ENCODE results near the gene TCAP.

The TCAP gene

DNA sequence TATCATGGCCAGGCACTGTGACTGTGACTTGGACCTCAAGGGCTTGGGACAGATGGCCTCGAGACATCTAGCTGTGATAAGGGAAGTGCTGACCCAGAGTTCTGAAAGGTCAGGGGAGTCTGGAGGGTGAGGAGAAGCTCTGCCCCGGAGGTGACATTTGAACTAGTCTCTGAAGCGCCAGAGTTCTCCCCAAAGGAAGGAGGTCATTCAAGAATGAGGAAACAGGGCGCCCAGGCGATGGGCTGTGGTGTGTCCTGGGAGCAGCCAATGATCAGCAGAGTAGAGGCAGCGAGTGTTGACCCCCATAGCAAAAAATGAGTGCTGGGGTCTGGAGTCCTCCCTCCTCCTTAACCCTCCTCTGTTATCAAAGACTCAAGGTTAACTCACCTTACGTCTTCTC, 23.3 kb upstream of the TCAP start:
- DNase-seq (ENCODE audit: extremely low read depth, low read depth), result no peak
- H3K4me3 ChIP-seq (replicated peaks; ENCODE audit: low read depth, low read length), result no peak overlapping the region
- TF ChIP-seq, protein P1, sequence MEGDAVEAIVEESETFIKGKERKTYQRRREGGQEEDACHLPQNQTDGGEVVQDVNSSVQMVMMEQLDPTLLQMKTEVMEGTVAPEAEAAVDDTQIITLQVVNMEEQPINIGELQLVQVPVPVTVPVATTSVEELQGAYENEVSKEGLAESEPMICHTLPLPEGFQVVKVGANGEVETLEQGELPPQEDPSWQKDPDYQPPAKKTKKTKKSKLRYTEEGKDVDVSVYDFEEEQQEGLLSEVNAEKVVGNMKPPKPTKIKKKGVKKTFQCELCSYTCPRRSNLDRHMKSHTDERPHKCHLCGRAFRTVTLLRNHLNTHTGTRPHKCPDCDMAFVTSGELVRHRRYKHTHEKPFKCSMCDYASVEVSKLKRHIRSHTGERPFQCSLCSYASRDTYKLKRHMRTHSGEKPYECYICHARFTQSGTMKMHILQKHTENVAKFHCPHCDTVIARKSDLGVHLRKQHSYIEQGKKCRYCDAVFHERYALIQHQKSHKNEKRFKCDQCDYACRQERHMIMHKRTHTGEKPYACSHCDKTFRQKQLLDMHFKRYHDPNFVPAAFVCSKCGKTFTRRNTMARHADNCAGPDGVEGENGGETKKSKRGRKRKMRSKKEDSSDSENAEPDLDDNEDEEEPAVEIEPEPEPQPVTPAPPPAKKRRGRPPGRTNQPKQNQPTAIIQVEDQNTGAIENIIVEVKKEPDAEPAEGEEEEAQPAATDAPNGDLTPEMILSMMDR (IDR thresholded peaks at IDR 0.05; ENCODE audit: low read depth, low read length, missing control alignments), result no peak

DNA sequence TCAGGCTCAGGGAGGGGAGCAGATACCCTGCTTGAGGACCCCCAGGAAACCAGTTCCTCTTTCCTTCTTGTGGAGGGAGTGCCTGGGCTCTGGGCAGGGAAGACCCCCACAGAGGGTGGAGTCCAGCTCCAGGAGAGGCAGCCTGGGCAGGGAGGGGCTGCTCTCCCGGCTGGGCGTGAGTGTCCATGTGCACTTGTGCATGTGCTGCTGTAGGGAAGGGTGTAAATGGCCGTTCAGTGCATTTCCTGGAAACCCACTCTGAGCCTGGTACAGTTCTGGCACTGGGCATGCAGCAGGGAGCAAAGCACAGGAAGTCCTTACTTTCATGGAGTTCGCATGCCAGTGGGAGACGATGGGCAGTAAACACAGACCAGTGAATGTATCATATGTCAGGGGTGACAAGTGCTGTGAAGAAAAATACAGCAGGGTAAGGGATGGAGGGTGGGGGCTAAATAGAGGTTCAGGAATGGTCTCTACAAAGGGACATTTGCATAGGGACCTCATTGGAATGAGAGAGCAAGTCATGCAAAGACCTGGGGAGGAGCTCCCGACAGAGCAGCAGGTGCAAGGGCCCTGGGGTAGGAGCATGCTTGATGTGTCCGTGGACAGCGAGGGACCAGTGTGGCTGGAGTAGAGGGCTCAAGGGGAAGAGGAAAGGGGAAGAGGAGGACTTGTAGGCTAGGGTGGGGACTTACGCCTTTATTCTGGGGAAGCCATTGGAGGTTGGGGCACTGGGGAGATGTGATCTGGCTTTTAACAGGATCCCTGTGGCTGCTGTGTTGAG, 22.7 kb upstream of the TCAP start:
- TF ChIP-seq, protein P1 (IDR thresholded peaks at IDR 0.05; ENCODE audit: low read depth, low read length, missing control alignments), result no peak
- no peak for DNase-seq (ENCODE audit: extremely low read depth, low read depth)
- no peak overlapping the region for H3K4me3 ChIP-seq (replicated peaks; ENCODE audit: low read depth, low read length)

DNA sequence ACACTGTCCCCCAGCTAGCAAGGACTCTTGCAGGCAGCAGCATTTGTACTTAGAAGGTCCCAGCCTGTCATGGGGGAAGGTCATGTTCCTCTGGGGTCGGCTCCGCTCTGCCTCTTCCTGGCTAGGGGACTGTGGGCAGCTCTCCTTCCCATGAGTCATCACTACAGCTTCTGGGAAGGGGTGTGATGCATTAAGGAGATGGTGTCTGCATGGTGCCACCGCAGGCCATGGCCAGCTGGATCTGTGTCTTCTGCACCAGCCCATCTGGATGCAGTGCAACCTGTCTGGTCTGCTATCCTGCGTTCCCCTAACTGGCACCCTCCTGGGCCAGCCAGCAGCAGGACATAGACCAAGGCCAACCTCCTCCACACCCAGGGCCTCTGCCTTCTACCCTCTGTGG, 21.9 kb upstream of the TCAP start:
- no peak overlapping the region for H3K4me3 ChIP-seq (replicated peaks; ENCODE audit: low read depth, low read length)
- TF ChIP-seq, protein P1 (IDR thresholded peaks at IDR 0.05; ENCODE audit: low read depth, low read length, missing control alignments), result no peak
- DNase-seq (ENCODE audit: extremely low read depth, low read depth), result no peak

DNA sequence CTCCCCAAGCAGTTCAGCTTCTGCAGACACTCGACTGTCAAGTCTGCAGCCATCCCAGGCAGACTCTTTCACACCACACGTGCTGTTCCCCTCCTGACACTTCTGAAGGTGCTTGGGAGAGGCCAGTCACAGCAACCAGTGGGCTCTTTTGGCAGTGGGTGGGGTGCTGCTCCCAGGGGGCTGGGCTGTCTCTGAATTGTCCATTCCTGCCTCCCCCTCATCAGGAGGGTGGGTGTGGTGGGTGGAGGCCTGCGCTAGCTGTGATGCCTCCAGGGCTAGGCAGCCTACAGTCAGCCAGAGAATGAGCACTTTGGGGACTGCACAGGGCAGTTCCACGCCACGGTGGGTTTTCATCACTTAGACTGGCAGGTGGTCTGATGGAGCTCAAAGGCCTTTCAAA, 17.9 kb upstream of the TCAP start:
- no peak for DNase-seq (ENCODE audit: extremely low read depth, low read depth)
- H3K4me3 ChIP-seq (replicated peaks; ENCODE audit: low read depth, low read length), result no peak overlapping the region
- TF ChIP-seq, protein P1 (IDR thresholded peaks at IDR 0.05; ENCODE audit: low read depth, low read length, missing control alignments), result no peak

DNA sequence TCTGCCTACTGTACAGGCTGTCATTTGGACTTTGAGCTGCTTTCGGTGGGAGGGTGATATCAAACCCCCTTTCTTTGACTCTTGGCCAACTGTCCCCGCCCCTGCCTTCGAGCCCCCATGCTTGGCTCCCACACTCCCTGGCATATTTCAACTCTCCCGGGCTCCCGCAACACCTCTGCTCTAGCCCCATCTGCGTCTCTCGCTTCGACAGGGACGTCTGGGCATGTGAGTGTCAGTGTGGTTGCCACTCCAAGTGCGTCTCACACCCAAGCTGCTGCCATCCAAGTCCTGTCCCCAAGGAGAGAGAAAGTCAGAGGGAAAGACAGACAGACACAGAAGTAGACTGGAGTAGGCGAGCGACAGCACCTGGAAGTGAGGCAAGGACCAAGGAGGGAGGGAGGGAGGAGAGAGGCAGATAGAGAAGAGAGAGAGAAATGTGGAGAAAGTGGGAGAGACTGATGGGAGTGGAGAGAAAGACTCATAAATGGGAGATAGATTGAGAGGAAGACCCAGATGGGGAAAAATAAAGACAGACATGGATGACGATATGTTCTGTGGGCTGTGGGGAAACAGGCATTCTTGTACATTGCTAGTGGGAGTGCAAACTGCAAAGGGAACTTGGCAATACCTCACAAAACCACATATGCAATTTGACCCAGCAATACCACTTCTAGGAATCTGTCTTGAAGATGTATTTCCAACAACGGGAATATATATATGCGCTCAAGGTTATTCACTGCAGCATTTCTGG, 16.4 kb upstream of the TCAP start:
- DNase-seq (ENCODE audit: extremely low read depth, low read depth), result no peak
- H3K4me3 ChIP-seq (replicated peaks; ENCODE audit: low read depth, low read length), result no peak overlapping the region
- TF ChIP-seq, protein P1 (IDR thresholded peaks at IDR 0.05; ENCODE audit: low read depth, low read length, missing control alignments), result no peak

DNA sequence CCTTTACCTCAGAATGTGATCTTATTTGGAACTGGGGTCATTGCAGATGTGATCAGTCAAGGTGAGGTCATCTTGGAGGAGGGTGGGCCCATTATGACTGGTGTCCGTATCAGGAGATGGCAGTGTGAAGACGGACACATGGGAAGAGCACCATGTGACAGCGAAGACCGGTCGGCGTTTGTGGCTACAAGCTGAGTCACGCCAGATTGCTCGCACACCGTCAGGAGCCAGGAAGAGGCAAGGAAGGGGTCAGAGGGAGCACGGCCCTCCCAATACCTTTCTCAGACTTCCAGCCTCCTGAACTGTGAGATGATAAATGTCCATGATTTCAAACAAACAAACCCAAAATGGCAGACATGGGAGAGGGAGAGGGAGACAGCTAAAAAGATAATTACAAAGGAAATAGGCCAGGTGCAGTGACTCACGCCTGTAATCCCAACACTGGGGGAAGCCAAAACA, 15.0 kb upstream of the TCAP start:
- DNase-seq (ENCODE audit: extremely low read depth, low read depth), result no peak
- TF ChIP-seq, protein P1 (IDR thresholded peaks at IDR 0.05; ENCODE audit: low read depth, low read length, missing control alignments), result no peak
- H3K4me3 ChIP-seq (replicated peaks; ENCODE audit: low read depth, low read length), result no peak overlapping the region
